DOHH2 (cell line): ENCODE data around the gene SDS.

Source experiments
- CTCF ChIP-seq: fragments of 200-600 bp; sonication (generic); IDR thresholded peaks from one replicate; pipeline ENCODE4 v1.5.1; 2014; ENCODE audit warnings: antibody characterized with exemption, mild to moderate bottlenecking, low read depth, low read length; ENCODE audit not compliant: poor library complexity, severe bottlenecking
- EZH2phosphoT487 ChIP-seq: fragments of 200-600 bp; sonication (generic); IDR thresholded peaks from 2 replicates; pipeline ENCODE4 v1.6.1; 2017; ENCODE audit warnings: borderline replicate concordance, mild to moderate bottlenecking, antibody characterized with exemption, low read length, moderate library complexity, mixed read lengths

- TF ChIP-seq CTCF, result no peak
- TF ChIP-seq EZH2phosphoT487, result no peak
These were observed 4.4 kb upstream of the SDS start for GRCh38 chr12:113407931-113408600.
